ENCODE data around the gene SORD. TPM values are rescaled to one million over a fixed set of nuclear protein-coding genes. Genes with fewer than 3 reads are reported as not detected.
A peak's percentile ranks its signal among the peaks of the same experiment; 100 is the strongest.
"Not testable (repeated sequence)": the region's sequence is repeated elsewhere in the genome, so short reads cannot be mapped to it uniquely, and the experiment has no call there.

The SORD gene
- total and polyA plus RNA-seq, 8 donors: 2.1 to 14.7 (median 8.8) TPM

GRCh38 chr15:45037936-45038335, 14.9 kb downstream of the SORD start:
- ATAC-seq: no peak
- Histone ChIP-seq H3K27ac (peak overlapping the region; percentile 7 to 54 (median 48)), H3K9me3 (no peaks in the 10 kb centered on the region), H3K4me1 (peaks cover 0 to 3% (median 0%) of the 10 kb centered on the region in 3 donors), H3K36me3 (no peaks in the 10 kb centered on the region), H3K27me3 (no peaks in the 10 kb centered on the region), H3K4me3 (no peak overlapping the region)
- intact Hi-C loops (cut with DNase I): no loop called here
- TF ChIP-seq CTCF (IDR thresholded peaks at IDR 0.05): no peak
- WGBS, 2 donors: 81 to 82% methylated on average over 4 of the region's 4 CpGs
- DNase-seq: no peak
- FAIRE-seq: no peak

GRCh38 chr15:45040396-45040795, 17.4 kb downstream of the SORD start:
- H3K4me1 ChIP-seq; intact Hi-C loops (cut with DNase I); H3K4me3 ChIP-seq; H3K27ac ChIP-seq; ATAC-seq; DNase-seq; H3K36me3 ChIP-seq; FAIRE-seq; H3K9me3 ChIP-seq; H3K27me3 ChIP-seq: not testable (repeated sequence)
- WGBS, 2 donors: 61 to 70% methylated on average over 1 of the region's 1 CpG

GRCh38 chr15:45041538-45041937, 18.5 kb downstream of the SORD start:
- H3K9me3 ChIP-seq; H3K4me3 ChIP-seq; H3K27ac ChIP-seq; ATAC-seq; FAIRE-seq; DNase-seq; H3K4me1 ChIP-seq; intact Hi-C loops (cut with DNase I); H3K27me3 ChIP-seq; H3K36me3 ChIP-seq: not testable (repeated sequence)
- WGBS, 2 donors: 65 to 71% methylated on average over 5 of the region's 5 CpGs

GRCh38 chr15:45042859-45043258, 19.9 kb downstream of the SORD start:
- H3K36me3 ChIP-seq; H3K9me3 ChIP-seq; intact Hi-C loops (cut with DNase I); H3K27me3 ChIP-seq; FAIRE-seq; H3K4me1 ChIP-seq; DNase-seq; H3K27ac ChIP-seq; H3K4me3 ChIP-seq: not testable (repeated sequence)
- WGBS, 2 donors: 30 to 42% methylated on average over 1 to 2 of the region's 2 CpGs
- ATAC-seq: peak in 3 of 4 donors; percentile 45 to 69 (median 49)

- H3K27ac ChIP-seq; H3K9me3 ChIP-seq; DNase-seq; H3K27me3 ChIP-seq; ATAC-seq; intact Hi-C loops (cut with DNase I); H3K4me1 ChIP-seq; H3K4me3 ChIP-seq; H3K36me3 ChIP-seq; FAIRE-seq: not testable (repeated sequence)
- 78 to 100% methylated on average over 1 of the region's 1 CpG for WGBS, 2 donors
Observed at GRCh38 chr15:45044270-45044669, 21.3 kb downstream of the SORD start.

- H3K4me3 ChIP-seq; FAIRE-seq; H3K27ac ChIP-seq; H3K4me1 ChIP-seq; H3K36me3 ChIP-seq; intact Hi-C loops (cut with DNase I); H3K27me3 ChIP-seq; DNase-seq; H3K9me3 ChIP-seq: not testable (repeated sequence)
- 87 to 97% methylated on average over 4 of the region's 4 CpGs for WGBS, 2 donors
- ATAC-seq: peak in 1 of 4 donors; percentile 18
Observed at GRCh38 chr15:45048449-45048793, 25.4 kb downstream of the SORD start.

- intact Hi-C loops (cut with DNase I): no loop called here
- H3K27me3 ChIP-seq: no peaks in the 10 kb centered on the region
- H3K36me3 ChIP-seq: no peaks in the 10 kb centered on the region
- DNase-seq (no peak), FAIRE-seq (no peak), ATAC-seq (peak in 3 of 4 donors; percentile 51 to 84 (median 66))
- H3K4me1 ChIP-seq: no peaks in the 10 kb centered on the region
- H3K9me3 ChIP-seq: no peaks in the 10 kb centered on the region
- H3K27ac ChIP-seq: peak overlapping the region in 1 of 4 donors; percentile 5
- no peak for TF ChIP-seq CTCF (IDR thresholded peaks at IDR 0.05)
- H3K4me3 ChIP-seq: no peak overlapping the region
- 48 to 57% methylated on average over 7 of the region's 7 CpGs for WGBS, 2 donors
Observed at GRCh38 chr15:45048794-45049631, 26.0 kb downstream of the SORD start.
